Choroid plexus epithelial cell (primary cell): ENCODE data around the gene FAM3B.
A peak's percentile ranks its signal among the peaks of the same experiment; 100 is the strongest.
"Not testable (repeated sequence)": the region's sequence is repeated elsewhere in the genome, so short reads cannot be mapped to it uniquely, and the experiment has no call there.

Source experiments
- DNase-seq: peaks from one replicate; pipeline ENCODE4 v3.0.0-alpha.2; 2010; ENCODE audit warnings: low read depth
- H3K4me3 ChIP-seq: 2 replicates; pipeline ENCODE4 v1.5.1; 2011; ENCODE audit warnings: low read depth, mild to moderate bottlenecking, control low read depth, low read length, moderate library complexity
- CTCF ChIP-seq: conservative IDR thresholded peaks from 2 replicates; pipeline ENCODE4 v1.5.1; 2011; ENCODE audit warnings: low read depth, mild to moderate bottlenecking, control low read depth, inconsistent platforms, low read length, moderate library complexity

FAM3B gene

GRCh38 chr21:41349619-41350390, 33.2 kb downstream of the FAM3B start:
- no peak for DNase-seq
- no peak for TF ChIP-seq CTCF
- H3K4me3 ChIP-seq, result no peak overlapping the region

GRCh38 chr21:41350436-41351155, 34.0 kb downstream of the FAM3B start:
- DNase-seq, result no peak
- TF ChIP-seq CTCF, result no peak
- no peak overlapping the region for H3K4me3 ChIP-seq

GRCh38 chr21:41357546-41357945, 40.9 kb downstream of the FAM3B start:
- TF ChIP-seq CTCF, result no peak
- no peak overlapping the region for H3K4me3 ChIP-seq
- DNase-seq, result no peak

DNA sequence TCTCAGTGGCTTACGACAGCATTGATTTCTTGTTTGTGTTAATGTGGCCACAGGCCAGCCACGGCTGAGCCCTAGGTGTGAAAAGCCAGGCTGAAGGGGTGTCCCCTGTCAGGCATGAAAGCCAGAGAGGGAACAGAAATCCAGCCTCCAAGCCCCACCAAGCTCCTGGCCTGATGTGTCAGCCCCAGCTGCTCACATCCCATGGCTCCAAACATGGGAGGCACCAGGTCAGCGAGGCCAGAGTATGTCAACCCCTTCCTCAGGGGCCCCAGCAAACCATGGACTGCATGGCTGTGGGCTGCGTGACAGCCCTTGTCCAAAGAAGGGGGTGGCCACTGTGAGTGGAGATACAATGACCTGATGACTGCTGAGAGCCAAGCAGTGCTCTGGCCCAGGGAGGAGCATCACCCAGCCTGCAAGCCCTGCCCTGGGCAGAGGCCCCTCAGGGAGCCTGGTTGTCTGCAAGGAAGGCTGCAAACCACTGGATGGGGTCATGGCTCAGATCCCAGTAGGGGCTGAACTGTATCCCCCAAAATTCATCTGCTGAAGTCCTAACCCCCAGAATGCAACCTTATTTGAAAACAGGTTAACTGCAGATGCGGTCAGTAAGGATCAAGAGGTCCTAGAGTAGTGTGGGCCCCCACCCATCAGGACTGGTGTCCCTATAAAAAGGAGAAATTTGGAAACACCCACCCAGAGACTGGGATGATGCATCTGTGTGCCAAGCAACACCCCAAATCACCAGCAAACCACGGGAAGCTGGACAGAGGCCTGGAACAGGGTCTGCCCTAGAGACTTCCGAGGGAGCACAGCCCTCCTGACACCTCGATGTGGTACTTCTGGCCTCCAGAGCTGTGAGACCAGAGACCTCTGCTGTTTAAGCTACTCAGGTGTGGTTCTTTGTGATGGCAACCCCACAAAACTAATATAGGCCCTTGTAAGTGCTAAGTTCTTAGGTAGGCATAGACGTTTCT, 41.9 kb downstream of the FAM3B start:
- no peak for DNase-seq
- no peak overlapping the region for H3K4me3 ChIP-seq
- no peak for TF ChIP-seq CTCF

- DNase-seq, result no peak
- H3K4me3 ChIP-seq, result no peak overlapping the region
- no peak for TF ChIP-seq CTCF
Observed at GRCh38 chr21:41359286-41359685, 42.7 kb downstream of the FAM3B start.

GRCh38 chr21:41359754-41360071, 43.1 kb downstream of the FAM3B start:
- not testable (repeated sequence) for H3K4me3 ChIP-seq, DNase-seq

DNA sequence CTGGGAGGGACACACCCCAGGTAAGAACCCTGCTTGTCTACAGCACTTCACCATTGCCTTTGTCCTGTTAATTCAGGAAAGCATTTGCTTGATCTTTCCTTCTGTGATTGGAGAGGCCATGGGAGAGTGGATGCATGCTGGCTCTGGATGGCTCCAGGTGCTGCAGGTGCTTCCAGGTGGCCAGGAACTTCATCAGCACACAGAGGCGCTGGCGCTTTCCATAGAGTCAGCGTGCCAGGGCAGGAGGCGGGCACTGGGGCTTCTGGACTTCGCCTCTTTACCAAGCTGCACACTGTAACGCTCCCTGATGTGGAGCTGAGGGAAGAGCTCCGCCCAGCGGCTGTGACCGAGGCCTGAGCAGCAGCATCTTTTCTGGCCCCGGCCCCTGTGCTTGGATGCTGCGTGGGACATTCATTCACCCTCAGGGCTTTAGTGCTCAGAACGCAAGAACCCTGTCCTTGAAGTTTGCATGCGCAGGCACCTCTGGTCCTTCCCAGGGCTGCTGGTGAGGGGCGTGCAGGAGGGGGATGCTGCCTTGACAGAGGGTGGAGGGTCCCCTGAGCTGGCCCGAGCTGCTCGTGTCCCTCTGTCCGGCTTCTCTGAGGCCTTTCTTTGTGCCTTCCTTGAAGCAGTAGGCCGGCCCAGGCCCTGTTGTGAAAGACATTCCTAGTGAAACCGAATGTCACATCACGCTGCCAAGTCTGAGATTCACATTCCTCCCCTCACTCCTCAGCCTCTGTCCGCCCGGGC, 43.6 kb downstream of the FAM3B start:
- no peak for TF ChIP-seq CTCF
- no peak overlapping the region for H3K4me3 ChIP-seq
- peak; percentile 15 for DNase-seq
